Thyroid gland (tissue), 4 donors: ENCODE data around the gene AKIP1.

Experiments
- CTCF ChIP-seq, 6 experiments: fragments of 200-600 bp in 3 of 6; fragments of 450-650 bp in 3 of 6; sonication (generic) in 3 of 6; IDR thresholded peaks; one replicate each; pipeline ENCODE4 v1.5.1; 2016 to 2019; ENCODE audit warnings: antibody characterized with exemption in 6 of 6, mild to moderate bottlenecking in 2 of 6, inconsistent platforms in 1 of 6, moderate library complexity in 1 of 6
- POLR2A ChIP-seq, 2 donors: fragments of 450-650 bp; IDR thresholded peaks; one replicate each; pipeline ENCODE4 v1.6.1; 2017; ENCODE audit warnings: antibody characterized with exemption in 2 of 2, mild to moderate bottlenecking in 2 of 2, moderate library complexity in 1 of 2

GRCh38 chr11:8913961-8914660 is 3.1 kb downstream of the AKIP1 start:
- TF ChIP-seq CTCF (IDR thresholded peaks at IDR 0.05): peak; percentile 26 to 73 (median 56)
- TF ChIP-seq POLR2A (IDR thresholded peaks at IDR 0.05): no peak
